ENCODE measurements around the gene FBXL22.
A peak's percentile ranks its signal among the peaks of the same experiment; 100 is the strongest.

FBXL22 gene

GRCh38 chr15:63597038-63597790 lies at the start of gene FBXL22:
Gene FBXL22 (plus strand): TSS chr15:63597387. CDS start chr15:63597393, 6 bp downstream.
- DNase-seq (ENCODE audit: low read depth in 2 of 2): no peak

- no peak for DNase-seq (ENCODE audit: low read depth in 2 of 2)
Observed at GRCh38 chr15:63551400-63551799, 45.8 kb upstream of the FBXL22 start.

- no peak for DNase-seq (ENCODE audit: low read depth in 2 of 2)
Observed at GRCh38 chr15:63553388-63553791, 43.8 kb upstream of the FBXL22 start.

- no peak for DNase-seq (ENCODE audit: low read depth in 2 of 2)
Observed at GRCh38 chr15:63554337-63554927, 42.8 kb upstream of the FBXL22 start.

GRCh38 chr15:63555507-63555906 lies 41.7 kb upstream of the FBXL22 start:
- DNase-seq (ENCODE audit: low read depth in 2 of 2): no peak

GRCh38 chr15:63556246-63556645 lies 40.9 kb upstream of the FBXL22 start:
- DNase-seq (ENCODE audit: low read depth in 2 of 2): no peak

GRCh38 chr15:63556736-63557135 lies 40.5 kb upstream of the FBXL22 start:
- no peak for DNase-seq (ENCODE audit: low read depth in 2 of 2)

GRCh38 chr15:63559753-63560152 lies 37.4 kb upstream of the FBXL22 start:
- DNase-seq (ENCODE audit: low read depth in 2 of 2): no peak

GRCh38 chr15:63560741-63561448 lies 36.3 kb upstream of the FBXL22 start:
- peak; percentile 32 to 71 for DNase-seq (ENCODE audit: low read depth in 2 of 2)

- no peak for DNase-seq (ENCODE audit: low read depth in 2 of 2)
Observed at GRCh38 chr15:63564093-63564492, 33.1 kb upstream of the FBXL22 start.

GRCh38 chr15:63565536-63566186 lies 31.5 kb upstream of the FBXL22 start:
- no peak for DNase-seq (ENCODE audit: low read depth in 2 of 2)

GRCh38 chr15:63572749-63573464 lies 24.3 kb upstream of the FBXL22 start:
- DNase-seq (ENCODE audit: low read depth in 2 of 2): no peak

- no peak for DNase-seq (ENCODE audit: low read depth in 2 of 2)
Observed at GRCh38 chr15:63573533-63573932, 23.7 kb upstream of the FBXL22 start.

GRCh38 chr15:63575312-63575711 lies 21.9 kb upstream of the FBXL22 start:
- DNase-seq (ENCODE audit: low read depth in 2 of 2): no peak

GRCh38 chr15:63576441-63576840 lies 20.7 kb upstream of the FBXL22 start:
- no peak for DNase-seq (ENCODE audit: low read depth in 2 of 2)

GRCh38 chr15:63582179-63582578 lies 15.0 kb upstream of the FBXL22 start:
- no peak for DNase-seq (ENCODE audit: low read depth in 2 of 2)

GRCh38 chr15:63582718-63583426 lies 14.3 kb upstream of the FBXL22 start:
- no peak for DNase-seq (ENCODE audit: low read depth in 2 of 2)

GRCh38 chr15:63586790-63587189 lies 10.4 kb upstream of the FBXL22 start:
- no peak for DNase-seq (ENCODE audit: low read depth in 2 of 2)

- DNase-seq (ENCODE audit: low read depth in 2 of 2): no peak
Observed at GRCh38 chr15:63587527-63587926, 9.7 kb upstream of the FBXL22 start.

GRCh38 chr15:63588826-63589225 lies 8.4 kb upstream of the FBXL22 start:
- DNase-seq (ENCODE audit: low read depth in 2 of 2): no peak

All from stimulated activated CD4-positive, alpha-beta T cell treated with anti-CD3 and anti-CD28 coated beads, Interleukin-4, amount 100 ng/mL, for 48 hours (primary cell).